G401 (cell line): ENCODE results near the gene SESN3. TPM values are rescaled to one million over a fixed set of nuclear protein-coding genes. Genes with fewer than 3 reads are reported as not detected.
A peak's percentile ranks its signal among the peaks of the same experiment; 100 is the strongest.

ENCODE experiments used
- DNase-seq: peaks from one replicate; pipeline ENCODE4 v3.0.0-alpha.2; 2015; ENCODE audit warnings: low spot score
- in situ Hi-C: cut with HindIII; loops from 2 replicates; pipeline ENCODE4 v1.10.0; 2016; ENCODE audit warnings: low sequenced_read_pairs, mixed read lengths
- total RNA-seq: library from RNA; depleted of rRNA; stranded (reverse); fragments of >200 nt; shearing (Covaris generic); gene quantifications from 2 replicates; pipeline ENCODE4 v1.2.3, GENCODE V29; 2014

SESN3 gene
- total RNA-seq, 1 experiment from 2014 or later: 1.1 TPM

- in situ Hi-C loops: no loop called here
- DNase-seq: no peak
Observed at GRCh38 chr11:95157824-95158223, 73.2 kb downstream of the SESN3 start.

- DNase-seq: no peak
- in situ Hi-C loops: no loop called here
Observed at GRCh38 chr11:95156916-95157541, 74.0 kb downstream of the SESN3 start.

- DNase-seq: no peak
- in situ Hi-C loops: no loop called here
Observed at GRCh38 chr11:95156133-95156721, 74.8 kb downstream of the SESN3 start.

- in situ Hi-C loops: no loop called here
- no peak for DNase-seq
Observed at GRCh38 chr11:95155385-95155784, 75.6 kb downstream of the SESN3 start.

GRCh38 chr11:95154514-95154913 lies 76.5 kb downstream of the SESN3 start:
- no peak for DNase-seq
- in situ Hi-C loops: no loop called here

GRCh38 chr11:95153857-95154246 lies 77.2 kb downstream of the SESN3 start:
- in situ Hi-C loops: no loop called here
- DNase-seq: no peak

- DNase-seq: no peak
- in situ Hi-C loops: no loop called here
Observed at GRCh38 chr11:95152876-95153856, 77.8 kb downstream of the SESN3 start.

GRCh38 chr11:95150956-95151684 lies 79.9 kb downstream of the SESN3 start:
- peak; percentile 93 for DNase-seq
- in situ Hi-C loops: no loop called here

GRCh38 chr11:95149651-95150364 lies 81.2 kb downstream of the SESN3 start:
- no peak for DNase-seq
- in situ Hi-C loops: no loop called here

- in situ Hi-C loops: no loop called here
- DNase-seq: no peak
Observed at GRCh38 chr11:95148938-95149337, 82.1 kb downstream of the SESN3 start.

- no peak for DNase-seq
- in situ Hi-C loops: no loop called here
Observed at GRCh38 chr11:95148406-95148805, 82.6 kb downstream of the SESN3 start.

GRCh38 chr11:95147364-95147905 lies 83.6 kb downstream of the SESN3 start:
- in situ Hi-C loops: no loop called here
- DNase-seq: no peak

GRCh38 chr11:95145430-95146060 lies 85.5 kb downstream of the SESN3 start:
- no peak for DNase-seq
- in situ Hi-C loops: no loop called here

- in situ Hi-C loops: no loop called here
Observed at GRCh38 chr11:95144313-95145235, 86.4 kb downstream of the SESN3 start.

GRCh38 chr11:95143106-95143681 lies 87.8 kb downstream of the SESN3 start:
- no peak for DNase-seq
- in situ Hi-C loops: no loop called here

More at GRCh38 chr11:95144313-95145235, 86.4 kb downstream of the SESN3 start:
- DNase-seq: no peak

GRCh38 chr11:95142431-95142830 lies 88.6 kb downstream of the SESN3 start:
- in situ Hi-C loops: no loop called here
- no peak for DNase-seq
